Activated CD8-positive, alpha-beta memory T cell treated with anti-CD3 and anti-CD28 coated beads, Interleukin-2, amount 50 U/mL, for 24 hours (primary cell): ENCODE measurements around the gene FAM162A.
"Not testable (repeated sequence)": the region's sequence is repeated elsewhere in the genome, so short reads cannot be mapped to it uniquely, and the experiment has no call there.

ENCODE experiments used
- DNase-seq: peaks from one replicate; pipeline ENCODE4 v3.0.0-alpha.2; 2020; ENCODE audit errors: extremely low read depth

The FAM162A gene

GRCh38 chr3:122416966-122417365 lies 33.0 kb downstream of the FAM162A start:
- no peak for DNase-seq

- DNase-seq, result no peak
Observed at GRCh38 chr3:122421101-122421500, 37.1 kb downstream of the FAM162A start.

GRCh38 chr3:122421836-122422235 lies 37.9 kb downstream of the FAM162A start:
- DNase-seq, result no peak

GRCh38 chr3:122427857-122428471 lies 44.0 kb downstream of the FAM162A start:
- DNase-seq, result no peak

- no peak for DNase-seq
Observed at GRCh38 chr3:122430371-122430770, 46.4 kb downstream of the FAM162A start.

- no peak for DNase-seq
Observed at GRCh38 chr3:122435950-122436349, 52.0 kb downstream of the FAM162A start.

GRCh38 chr3:122443090-122443489 lies 59.1 kb downstream of the FAM162A start:
- DNase-seq, result no peak

GRCh38 chr3:122443762-122444490 lies 59.9 kb downstream of the FAM162A start:
- not testable (repeated sequence) for DNase-seq

- DNase-seq, result not testable (repeated sequence)
Observed at GRCh38 chr3:122444491-122444887, 60.5 kb downstream of the FAM162A start.

- not testable (repeated sequence) for DNase-seq
Observed at GRCh38 chr3:122448218-122448617, 64.2 kb downstream of the FAM162A start.

GRCh38 chr3:122451371-122451770 lies 67.4 kb downstream of the FAM162A start:
- no peak for DNase-seq

- DNase-seq, result no peak
Observed at GRCh38 chr3:122456074-122456473, 72.1 kb downstream of the FAM162A start.

GRCh38 chr3:122457706-122458105 lies 73.7 kb downstream of the FAM162A start:
- no peak for DNase-seq

- DNase-seq, result no peak
Observed at GRCh38 chr3:122458992-122459391, 75.0 kb downstream of the FAM162A start.

GRCh38 chr3:122461806-122462205 lies 77.8 kb downstream of the FAM162A start:
- no peak for DNase-seq
